Panc1 (cell line): ENCODE measurements around the gene PIP4K2A.

Experiments
- POLR2AphosphoS5 ChIP-seq: IDR thresholded peaks from 2 replicates; pipeline ENCODE4 v1.6.1; 2012; ENCODE audit warnings: mild to moderate bottlenecking, low read depth, low read length, moderate library complexity
- SIN3A ChIP-seq: IDR thresholded peaks from 2 replicates; pipeline ENCODE4 v1.6.1; 2012; ENCODE audit warnings: low read depth, mild to moderate bottlenecking, low read length, moderate library complexity, borderline replicate concordance; ENCODE audit not compliant: insufficient read depth
- TCF7L2 ChIP-seq: IDR thresholded peaks from 2 replicates; pipeline ENCODE4 v1.6.1; 2011; ENCODE audit warnings: mild to moderate bottlenecking, low read depth, low read length, inconsistent platforms
- TF ChIP-seq, protein P1 (sequence below): fragments of 450-650 bp; IDR thresholded peaks from 2 replicates; pipeline ENCODE4 v1.5.1; 2017; ENCODE audit warnings: mild to moderate bottlenecking
- TF ChIP-seq, protein P2 (sequence below), 2 experiments: IDR thresholded peaks; 2 replicates each; pipeline ENCODE4 v1.6.1; 2011 to 2012; ENCODE audit warnings: low read depth in 2 of 2, control low read depth in 1 of 2, low read length in 1 of 2, mild to moderate bottlenecking in 1 of 2, moderate library complexity in 1 of 2; ENCODE audit not compliant: insufficient read depth in 1 of 2

DNA sequence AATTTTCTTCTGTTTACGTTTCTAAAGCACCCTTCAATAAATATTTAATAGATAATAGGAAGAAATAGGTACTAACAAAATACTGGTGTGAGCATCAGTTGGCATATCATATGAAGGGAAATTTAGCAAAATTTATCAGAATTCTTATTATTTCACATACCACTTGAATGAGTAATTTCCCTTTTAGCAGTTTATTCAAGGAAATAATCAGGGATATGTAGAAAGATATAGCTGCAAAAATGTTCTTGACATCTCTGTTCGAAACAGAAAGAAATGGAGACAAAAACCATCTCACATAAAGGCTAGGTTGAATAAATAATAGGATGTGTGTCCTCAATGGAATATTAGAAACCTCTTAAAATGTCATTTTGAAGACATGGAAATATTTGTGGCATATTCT, 35.8 kb upstream of the PIP4K2A start:
- TF ChIP-seq, protein P1, sequence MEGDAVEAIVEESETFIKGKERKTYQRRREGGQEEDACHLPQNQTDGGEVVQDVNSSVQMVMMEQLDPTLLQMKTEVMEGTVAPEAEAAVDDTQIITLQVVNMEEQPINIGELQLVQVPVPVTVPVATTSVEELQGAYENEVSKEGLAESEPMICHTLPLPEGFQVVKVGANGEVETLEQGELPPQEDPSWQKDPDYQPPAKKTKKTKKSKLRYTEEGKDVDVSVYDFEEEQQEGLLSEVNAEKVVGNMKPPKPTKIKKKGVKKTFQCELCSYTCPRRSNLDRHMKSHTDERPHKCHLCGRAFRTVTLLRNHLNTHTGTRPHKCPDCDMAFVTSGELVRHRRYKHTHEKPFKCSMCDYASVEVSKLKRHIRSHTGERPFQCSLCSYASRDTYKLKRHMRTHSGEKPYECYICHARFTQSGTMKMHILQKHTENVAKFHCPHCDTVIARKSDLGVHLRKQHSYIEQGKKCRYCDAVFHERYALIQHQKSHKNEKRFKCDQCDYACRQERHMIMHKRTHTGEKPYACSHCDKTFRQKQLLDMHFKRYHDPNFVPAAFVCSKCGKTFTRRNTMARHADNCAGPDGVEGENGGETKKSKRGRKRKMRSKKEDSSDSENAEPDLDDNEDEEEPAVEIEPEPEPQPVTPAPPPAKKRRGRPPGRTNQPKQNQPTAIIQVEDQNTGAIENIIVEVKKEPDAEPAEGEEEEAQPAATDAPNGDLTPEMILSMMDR: no peak
- no peak for TF ChIP-seq SIN3A
- TF ChIP-seq, protein P2, sequence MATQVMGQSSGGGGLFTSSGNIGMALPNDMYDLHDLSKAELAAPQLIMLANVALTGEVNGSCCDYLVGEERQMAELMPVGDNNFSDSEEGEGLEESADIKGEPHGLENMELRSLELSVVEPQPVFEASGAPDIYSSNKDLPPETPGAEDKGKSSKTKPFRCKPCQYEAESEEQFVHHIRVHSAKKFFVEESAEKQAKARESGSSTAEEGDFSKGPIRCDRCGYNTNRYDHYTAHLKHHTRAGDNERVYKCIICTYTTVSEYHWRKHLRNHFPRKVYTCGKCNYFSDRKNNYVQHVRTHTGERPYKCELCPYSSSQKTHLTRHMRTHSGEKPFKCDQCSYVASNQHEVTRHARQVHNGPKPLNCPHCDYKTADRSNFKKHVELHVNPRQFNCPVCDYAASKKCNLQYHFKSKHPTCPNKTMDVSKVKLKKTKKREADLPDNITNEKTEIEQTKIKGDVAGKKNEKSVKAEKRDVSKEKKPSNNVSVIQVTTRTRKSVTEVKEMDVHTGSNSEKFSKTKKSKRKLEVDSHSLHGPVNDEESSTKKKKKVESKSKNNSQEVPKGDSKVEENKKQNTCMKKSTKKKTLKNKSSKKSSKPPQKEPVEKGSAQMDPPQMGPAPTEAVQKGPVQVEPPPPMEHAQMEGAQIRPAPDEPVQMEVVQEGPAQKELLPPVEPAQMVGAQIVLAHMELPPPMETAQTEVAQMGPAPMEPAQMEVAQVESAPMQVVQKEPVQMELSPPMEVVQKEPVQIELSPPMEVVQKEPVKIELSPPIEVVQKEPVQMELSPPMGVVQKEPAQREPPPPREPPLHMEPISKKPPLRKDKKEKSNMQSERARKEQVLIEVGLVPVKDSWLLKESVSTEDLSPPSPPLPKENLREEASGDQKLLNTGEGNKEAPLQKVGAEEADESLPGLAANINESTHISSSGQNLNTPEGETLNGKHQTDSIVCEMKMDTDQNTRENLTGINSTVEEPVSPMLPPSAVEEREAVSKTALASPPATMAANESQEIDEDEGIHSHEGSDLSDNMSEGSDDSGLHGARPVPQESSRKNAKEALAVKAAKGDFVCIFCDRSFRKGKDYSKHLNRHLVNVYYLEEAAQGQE (IDR thresholded peaks at IDR 0.05; ENCODE audit: insufficient read depth in 1 of 2, low read depth in 2 of 2, low read length in 1 of 2): no peak
- TF ChIP-seq POLR2AphosphoS5: no peak
- no peak for TF ChIP-seq TCF7L2
